Uterus (tissue), 4 donors: ENCODE measurements around the gene PCNX1. TPM values are rescaled to one million over a fixed set of nuclear protein-coding genes. Genes with fewer than 3 reads are reported as not detected.
A peak's percentile ranks its signal among the peaks of the same experiment; 100 is the strongest.

ENCODE experiments used
- DNase-seq, 2 donors: peaks; one replicate each; pipeline ENCODE4 v3.0.0-alpha.2; 2019 to 2020
- H3K27ac ChIP-seq, 2 donors: fragments of 200-600 bp; sonication (generic); 1 replicate in 1 of 2; 2 replicates in 1 of 2; pipeline ENCODE4 v1.5.1; 2016 to 2018
- H3K27me3 ChIP-seq, 2 donors: fragments of 200-600 bp; sonication (generic); one replicate each; pipeline ENCODE4 v1.5.1; 2018 to 2019; ENCODE audit warnings: control low read depth in 1 of 2
- H3K36me3 ChIP-seq, 2 donors: fragments of 200-600 bp; sonication (generic); one replicate each; pipeline ENCODE4 v1.5.1; 2019; ENCODE audit warnings: control low read depth in 1 of 2
- H3K4me1 ChIP-seq, 2 donors: fragments of 200-600 bp; sonication (generic); one replicate each; pipeline ENCODE4 v1.5.1; 2018 to 2019; ENCODE audit warnings: control low read depth in 1 of 2
- H3K4me3 ChIP-seq, 2 donors: fragments of 200-600 bp; sonication (generic); 1 replicate in 1 of 2; 2 replicates in 1 of 2; pipeline ENCODE4 v1.5.1; 2018 to 2019; ENCODE audit warnings: mild to moderate bottlenecking in 1 of 2
- H3K9me3 ChIP-seq, 2 donors: fragments of 200-600 bp; sonication (generic); one replicate each; pipeline ENCODE4 v1.5.1; 2019; ENCODE audit warnings: control low read depth in 1 of 2
- POLR2A ChIP-seq, 2 donors: fragments of 450-650 bp; IDR thresholded peaks; one replicate each; pipeline ENCODE4 v1.6.1; 2016; ENCODE audit warnings: antibody characterized with exemption in 2 of 2, mild to moderate bottlenecking in 1 of 2, moderate library complexity in 1 of 2
- intact Hi-C: fragments of 100-400 bp; cut with DNase I; formaldehyde crosslinking; loops from one replicate; pipeline ENCODE4 v1.15.1; 2023; ENCODE audit warnings: low total_unique reads
- total RNA-seq, 4 donors: library from RNA; depleted of rRNA in 3 of 4; stranded (reverse); fragments of >200 nt in 3 of 4; gene quantifications; one replicate each; pipeline versions ENCODE4 v1.1.0 to v1.2.4, GENCODE V29; 2014 to 2023
- TF ChIP-seq, protein P1 (sequence below), 4 experiments: fragments of 200-600 bp in 2 of 4; fragments of 450-650 bp in 2 of 4; sonication (generic) in 2 of 4; IDR thresholded peaks; one replicate each; pipeline ENCODE4 v1.5.1; 2016 to 2019; ENCODE audit warnings: antibody characterized with exemption in 4 of 4, mild to moderate bottlenecking in 2 of 4, moderate library complexity in 1 of 4
- donor health status: DM: yes; HTN: yes; CAD: no.

Gene PCNX1
- total RNA-seq, 4 donors from 2014 or later: 34.6 to 112 (median 90.3) TPM

DNA sequence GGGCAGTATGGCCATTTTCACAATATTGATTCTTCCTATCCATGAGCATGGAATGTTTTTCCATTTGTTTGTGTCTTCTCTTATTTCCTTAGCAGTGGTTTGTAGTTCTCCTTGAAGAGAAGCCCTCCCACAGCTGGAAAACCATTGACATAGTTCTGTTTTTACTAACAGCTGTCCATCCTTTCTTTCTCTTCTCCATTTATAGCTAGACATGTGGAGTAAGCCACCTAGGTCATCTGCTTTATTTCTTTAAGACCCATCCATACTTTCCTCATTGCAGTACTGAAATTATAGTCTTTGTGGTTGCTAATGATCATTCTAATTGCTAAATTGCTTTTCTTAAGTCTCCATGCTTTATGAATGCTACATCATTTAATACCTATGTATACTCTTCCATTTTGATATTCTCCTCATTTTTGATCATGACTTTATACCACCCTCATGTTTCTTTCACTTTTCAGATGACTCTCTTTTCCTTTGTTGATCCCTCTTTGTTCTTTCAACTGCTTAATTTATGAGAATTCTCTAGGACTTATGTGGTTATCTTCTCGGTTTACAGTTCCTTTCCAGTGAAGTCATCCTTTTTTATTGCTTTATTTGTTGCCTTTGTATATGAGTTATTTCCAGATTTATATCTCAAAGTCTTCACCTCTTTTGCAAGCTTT is 114.2 kb downstream of the PCNX1 start:
- no peak overlapping the region for H3K4me3 ChIP-seq
- H3K27ac ChIP-seq: peak overlapping the region; percentile 46 to 70
- no peaks in the 10 kb centered on the region for H3K4me1 ChIP-seq
- TF ChIP-seq POLR2A (IDR thresholded peaks at IDR 0.05): no peak
- TF ChIP-seq, protein P1, sequence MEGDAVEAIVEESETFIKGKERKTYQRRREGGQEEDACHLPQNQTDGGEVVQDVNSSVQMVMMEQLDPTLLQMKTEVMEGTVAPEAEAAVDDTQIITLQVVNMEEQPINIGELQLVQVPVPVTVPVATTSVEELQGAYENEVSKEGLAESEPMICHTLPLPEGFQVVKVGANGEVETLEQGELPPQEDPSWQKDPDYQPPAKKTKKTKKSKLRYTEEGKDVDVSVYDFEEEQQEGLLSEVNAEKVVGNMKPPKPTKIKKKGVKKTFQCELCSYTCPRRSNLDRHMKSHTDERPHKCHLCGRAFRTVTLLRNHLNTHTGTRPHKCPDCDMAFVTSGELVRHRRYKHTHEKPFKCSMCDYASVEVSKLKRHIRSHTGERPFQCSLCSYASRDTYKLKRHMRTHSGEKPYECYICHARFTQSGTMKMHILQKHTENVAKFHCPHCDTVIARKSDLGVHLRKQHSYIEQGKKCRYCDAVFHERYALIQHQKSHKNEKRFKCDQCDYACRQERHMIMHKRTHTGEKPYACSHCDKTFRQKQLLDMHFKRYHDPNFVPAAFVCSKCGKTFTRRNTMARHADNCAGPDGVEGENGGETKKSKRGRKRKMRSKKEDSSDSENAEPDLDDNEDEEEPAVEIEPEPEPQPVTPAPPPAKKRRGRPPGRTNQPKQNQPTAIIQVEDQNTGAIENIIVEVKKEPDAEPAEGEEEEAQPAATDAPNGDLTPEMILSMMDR (IDR thresholded peaks at IDR 0.05): no peak
- intact Hi-C loops: no loop called here
- DNase-seq: no peak
- no peaks in the 10 kb centered on the region for H3K27me3 ChIP-seq
- H3K36me3 ChIP-seq: no peaks in the 10 kb centered on the region
- H3K9me3 ChIP-seq: no peaks in the 10 kb centered on the region

DNA sequence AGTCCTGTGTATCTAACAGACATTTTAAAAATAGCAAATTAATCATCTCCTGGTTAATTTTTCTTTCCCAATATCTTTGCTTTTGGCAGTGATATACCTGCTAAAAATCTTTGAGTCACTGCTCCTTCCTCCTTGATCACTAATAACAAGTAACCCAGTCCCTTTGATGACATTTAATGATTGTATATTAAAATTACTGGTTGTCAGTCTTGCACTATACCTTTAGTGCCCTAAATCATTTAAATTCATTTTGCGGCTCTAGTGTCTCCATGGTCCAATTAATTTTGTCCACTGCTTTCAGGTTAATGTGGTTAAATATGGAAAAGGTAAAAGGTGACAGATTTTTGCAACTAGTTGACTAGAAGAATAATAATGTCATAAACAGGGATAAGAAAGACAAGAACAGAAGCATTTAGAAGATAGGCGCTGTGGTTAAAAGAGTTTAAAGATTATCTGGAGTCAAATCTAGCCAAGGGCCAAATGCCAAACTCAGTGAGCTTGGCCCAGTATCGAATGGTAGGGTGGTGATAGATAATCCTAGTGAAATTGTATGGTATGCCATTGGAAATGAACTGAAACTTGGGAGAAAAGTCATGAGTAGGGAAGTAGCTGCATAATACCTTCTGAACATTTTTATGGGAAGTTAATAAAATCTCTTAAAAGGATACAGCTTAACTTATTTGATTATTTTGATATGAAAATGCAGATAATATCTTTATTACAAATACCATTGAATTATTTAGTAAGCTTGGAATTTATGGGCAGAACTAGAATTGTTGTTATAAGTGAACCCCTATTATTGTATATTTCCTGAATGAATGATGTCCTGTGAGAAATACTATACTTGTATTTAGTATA is 115.0 kb downstream of the PCNX1 start:
- DNase-seq: no peak
- no peaks in the 10 kb centered on the region for H3K4me1 ChIP-seq
- no peaks in the 10 kb centered on the region for H3K27me3 ChIP-seq
- H3K9me3 ChIP-seq: no peaks in the 10 kb centered on the region
- no peak overlapping the region for H3K4me3 ChIP-seq
- TF ChIP-seq, protein P1 (IDR thresholded peaks at IDR 0.05): no peak
- no peak for TF ChIP-seq POLR2A (IDR thresholded peaks at IDR 0.05)
- peak overlapping the region; percentile 25 to 31 for H3K27ac ChIP-seq
- no peaks in the 10 kb centered on the region for H3K36me3 ChIP-seq
- intact Hi-C loops: no loop called here

DNA sequence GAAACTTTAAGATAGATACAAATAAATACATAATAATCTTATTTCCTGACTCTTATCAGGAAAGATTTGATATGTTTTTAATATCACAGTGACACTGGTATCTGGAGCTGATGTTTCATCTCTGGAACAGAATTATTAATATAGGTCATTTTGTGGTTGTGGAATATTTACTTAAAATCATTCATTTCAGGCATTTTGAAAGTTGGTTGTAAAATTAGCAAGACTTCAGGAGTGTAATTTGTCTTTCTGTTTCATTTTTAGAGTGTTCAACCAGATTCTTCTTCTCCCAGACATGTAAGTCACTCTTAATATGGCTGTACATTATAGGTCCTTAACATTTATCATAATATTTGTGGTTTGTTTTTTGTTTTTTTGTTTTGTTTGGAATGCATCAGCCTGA is 115.7 kb downstream of the PCNX1 start:
- TF ChIP-seq, protein P1 (IDR thresholded peaks at IDR 0.05): no peak
- TF ChIP-seq POLR2A (IDR thresholded peaks at IDR 0.05): no peak
- no peaks in the 10 kb centered on the region for H3K27me3 ChIP-seq
- H3K9me3 ChIP-seq: no peaks in the 10 kb centered on the region
- H3K36me3 ChIP-seq: no peaks in the 10 kb centered on the region
- H3K27ac ChIP-seq: no peak overlapping the region
- no peak for DNase-seq
- H3K4me3 ChIP-seq: no peak overlapping the region
- no peaks in the 10 kb centered on the region for H3K4me1 ChIP-seq
- intact Hi-C loops: no loop called here

DNA sequence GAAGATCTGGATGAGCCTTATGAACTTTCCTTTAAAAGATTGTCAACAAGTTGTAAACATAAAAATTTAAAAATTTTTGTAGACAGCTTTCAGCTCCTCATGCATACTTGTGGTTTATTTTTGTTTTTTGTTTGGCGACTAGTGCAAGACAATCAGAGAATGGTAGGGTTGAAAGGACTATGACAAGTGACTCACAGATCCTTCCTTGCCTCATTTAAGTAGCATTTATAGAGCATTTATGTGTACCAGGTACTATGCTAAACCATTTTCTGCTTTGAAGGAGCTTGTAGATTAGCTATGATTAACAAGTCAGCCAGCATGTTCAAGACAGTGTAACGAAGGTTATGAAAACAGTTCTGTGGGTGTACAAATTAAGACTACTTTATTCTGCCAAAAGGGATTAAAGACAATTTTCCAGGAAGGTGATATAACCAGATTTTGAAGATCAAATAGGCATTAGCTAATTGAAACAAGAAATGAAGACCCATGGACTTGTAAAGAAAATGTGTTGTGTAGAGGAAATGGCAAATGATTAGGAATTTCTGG is 122.0 kb downstream of the PCNX1 start:
- Histone ChIP-seq H3K4me1 (no peaks in the 10 kb centered on the region), H3K36me3 (no peaks in the 10 kb centered on the region), H3K4me3 (no peak overlapping the region), H3K27me3 (no peaks in the 10 kb centered on the region), H3K9me3 (no peaks in the 10 kb centered on the region), H3K27ac (no peak overlapping the region)
- intact Hi-C loops: no loop called here
- TF ChIP-seq, protein P1 (IDR thresholded peaks at IDR 0.05): no peak
- TF ChIP-seq POLR2A (IDR thresholded peaks at IDR 0.05): no peak
- no peak for DNase-seq

DNA sequence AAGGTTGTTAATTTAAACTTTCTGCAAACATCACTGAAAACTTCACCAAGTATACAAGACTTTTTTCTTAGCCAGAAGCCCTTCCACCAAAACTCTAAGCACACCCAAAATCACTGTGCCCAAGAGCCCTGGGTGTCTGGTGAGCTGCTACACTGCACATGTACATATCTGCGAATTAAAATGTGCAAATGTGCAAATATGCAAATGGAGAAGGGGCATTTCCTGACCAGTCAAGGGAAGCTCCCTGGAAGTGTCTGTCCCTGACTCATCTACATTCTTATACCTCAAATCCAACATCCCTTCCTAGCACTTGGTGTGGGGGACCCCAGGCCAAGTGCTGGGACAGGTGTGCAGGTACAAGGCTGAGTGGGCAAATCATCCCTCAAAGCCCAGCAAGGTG is 123.7 kb downstream of the PCNX1 start:
- intact Hi-C loops: no loop called here
- Histone ChIP-seq H3K27me3 (no peaks in the 10 kb centered on the region), H3K36me3 (no peaks in the 10 kb centered on the region), H3K9me3 (no peaks in the 10 kb centered on the region), H3K27ac (no peak overlapping the region), H3K4me1 (no peaks in the 10 kb centered on the region), H3K4me3 (no peak overlapping the region)
- no peak for DNase-seq
- TF ChIP-seq POLR2A (IDR thresholded peaks at IDR 0.05): no peak
- TF ChIP-seq, protein P1 (IDR thresholded peaks at IDR 0.05): no peak
